Measurements from ENCODE around the gene TAS2R7. TPM values are rescaled to one million over a fixed set of nuclear protein-coding genes. Genes with fewer than 3 reads are reported as not detected.

TAS2R7 gene
- total RNA-seq, 1 experiment from 2014 or later = not detected

GRCh38 chr12:10759657-10760056, 42.8 kb downstream of the TAS2R7 start:
- Histone ChIP-seq H3F3A (ENCODE audit: low read length, unreplicated experiment) (no peaks in the 10 kb centered on the region), H3K9me3 (ENCODE audit: low read length) (no peaks in the 10 kb centered on the region), H3K36me3 (ENCODE audit: low read depth, low read length) (no peaks in the 10 kb centered on the region), H3K79me2 (ENCODE audit: low read length) (no peaks in the 10 kb centered on the region), H3K27me3 (ENCODE audit: low read length) (peaks cover 5% of the 10 kb centered on the region; the same call in 1 of the 2 replicates), H3K9me2 (replicated peaks; ENCODE audit: low read length) (no peaks in the 10 kb centered on the region), H3K4me2 (ENCODE audit: low read length) (no peak overlapping the region), H3K4me3 (ENCODE audit: low read length) (no peak overlapping the region), H2AFZ (ENCODE audit: low read length) (no peak overlapping the region), H3K27ac (ENCODE audit: low read length) (no peak overlapping the region), H3K9ac (ENCODE audit: low read length) (no peak overlapping the region), H3K4me1 (ENCODE audit: insufficient read depth, low read length) (no peaks in the 10 kb centered on the region), H4K20me1 (ENCODE audit: low read length) (no peaks in the 10 kb centered on the region)
- POLR2A ChIA-PET (ENCODE audit: unreplicated experiment) = no interaction called here
- CTCF ChIA-PET = no interaction called here
- no peak for ATAC-seq
- TF ChIP-seq CTCF (conservative IDR thresholded peaks at IDR 0.05; ENCODE audit: low read depth, low read length) (no peak), EZH2phosphoT487 (IDR thresholded peaks at IDR 0.05; ENCODE audit: borderline replicate concordance, low read length) (no peak), EZH2 (IDR thresholded peaks at IDR 0.05; ENCODE audit: low read length, unreplicated experiment) (no peak)
- DNase-seq = no peak
- intact Hi-C loops (cut with micrococcal nuclease) = no loop called here
- no TSS peak for BruUV-seq (replicated peaks)

GRCh38 chr12:10756194-10756593, 46.2 kb downstream of the TAS2R7 start:
- no peaks in the 10 kb centered on the region for H4K20me1 ChIP-seq (ENCODE audit: low read length)
- CTCF ChIA-PET = no interaction called here
- no TSS peak for BruUV-seq (replicated peaks)
- peaks cover 9% of the 10 kb centered on the region for H3K4me1 ChIP-seq (ENCODE audit: insufficient read depth, low read length)
- no peak for TF ChIP-seq CTCF (conservative IDR thresholded peaks at IDR 0.05; ENCODE audit: low read depth, low read length)
- TF ChIP-seq EZH2 (IDR thresholded peaks at IDR 0.05; ENCODE audit: low read length, unreplicated experiment) = no peak
- TF ChIP-seq EZH2phosphoT487 (IDR thresholded peaks at IDR 0.05; ENCODE audit: borderline replicate concordance, low read length) = no peak
- intact Hi-C loops (cut with micrococcal nuclease) = no loop called here
- H3F3A ChIP-seq (ENCODE audit: low read length, unreplicated experiment) = no peaks in the 10 kb centered on the region
- ATAC-seq (no peak), DNase-seq (no peak)
- no peak overlapping the region for H2AFZ ChIP-seq (ENCODE audit: low read length)
- H3K27me3 ChIP-seq (ENCODE audit: low read length) = peaks cover 5% of the 10 kb centered on the region; the same call in 1 of the 2 replicates
- no peak overlapping the region for H3K27ac ChIP-seq (ENCODE audit: low read length)
- no peaks in the 10 kb centered on the region for H3K79me2 ChIP-seq (ENCODE audit: low read length)
- H3K9ac ChIP-seq (ENCODE audit: low read length) = no peak overlapping the region
- H3K9me3 ChIP-seq (ENCODE audit: low read length) = no peaks in the 10 kb centered on the region
- no peaks in the 10 kb centered on the region for H3K36me3 ChIP-seq (ENCODE audit: low read depth, low read length)
- no peak overlapping the region for H3K4me3 ChIP-seq (ENCODE audit: low read length)
- no peaks in the 10 kb centered on the region for H3K9me2 ChIP-seq (replicated peaks; ENCODE audit: low read length)
- no peak overlapping the region for H3K4me2 ChIP-seq (ENCODE audit: low read length)
- POLR2A ChIA-PET (ENCODE audit: unreplicated experiment) = no interaction called here

GRCh38 chr12:10753059-10753458, 49.4 kb downstream of the TAS2R7 start:
- no peaks in the 10 kb centered on the region for H3K9me3 ChIP-seq (ENCODE audit: low read length)
- no TSS peak for BruUV-seq (replicated peaks)
- no peak for TF ChIP-seq EZH2 (IDR thresholded peaks at IDR 0.05; ENCODE audit: low read length, unreplicated experiment)
- no peak for TF ChIP-seq CTCF (conservative IDR thresholded peaks at IDR 0.05; ENCODE audit: low read depth, low read length)
- no peak for TF ChIP-seq EZH2phosphoT487 (IDR thresholded peaks at IDR 0.05; ENCODE audit: borderline replicate concordance, low read length)
- H2AFZ ChIP-seq (ENCODE audit: low read length) = no peak overlapping the region
- peaks cover 14% of the 10 kb centered on the region for H3K4me1 ChIP-seq (ENCODE audit: insufficient read depth, low read length)
- H4K20me1 ChIP-seq (ENCODE audit: low read length) = no peaks in the 10 kb centered on the region
- no peaks in the 10 kb centered on the region for H3K27me3 ChIP-seq (ENCODE audit: low read length)
- H3K36me3 ChIP-seq (ENCODE audit: low read depth, low read length) = no peaks in the 10 kb centered on the region
- intact Hi-C loops (cut with micrococcal nuclease) = loop anchor here (5.0 kb wide), 1 partner anchor 136 kb away; no protein-coding TSS in a partner anchor
- H3K9me2 ChIP-seq (replicated peaks; ENCODE audit: low read length) = no peaks in the 10 kb centered on the region
- no peak overlapping the region for H3K4me3 ChIP-seq (ENCODE audit: low read length)
- peak overlapping the region; percentile 19; the same call in 1 of the 2 replicates for H3K4me2 ChIP-seq (ENCODE audit: low read length)
- DNase-seq (peak; percentile 56), ATAC-seq (peak; percentile 67)
- no peak overlapping the region for H3K9ac ChIP-seq (ENCODE audit: low read length)
- no peak overlapping the region for H3K27ac ChIP-seq (ENCODE audit: low read length)
- no peaks in the 10 kb centered on the region for H3F3A ChIP-seq (ENCODE audit: low read length, unreplicated experiment)
- CTCF ChIA-PET = no interaction called here
- POLR2A ChIA-PET (ENCODE audit: unreplicated experiment) = no interaction called here
- no peaks in the 10 kb centered on the region for H3K79me2 ChIP-seq (ENCODE audit: low read length)

Other genes with a start within 250 kb of the TAS2R7 start
- 25.6 and 36.8 TPM in 2 replicates for gene MAGOHB, start 189.0 kb downstream of the TAS2R7 start, total RNA-seq (2014; rRNA removed)
- 4.3 and 8.6 TPM in 2 replicates for gene STYK1, start 128.6 kb downstream of the TAS2R7 start, total RNA-seq (2014; rRNA removed)
- 85.9 and 104 TPM in 2 replicates for gene YBX3, start 79.3 kb downstream of the TAS2R7 start, total RNA-seq (2014; rRNA removed)
- gene TAS2R8, start 4.7 kb upstream of the TAS2R7 start, total RNA-seq (2014; rRNA removed) = not detected in 2 replicates
- not detected in 2 replicates for gene TAS2R9, start 7.5 kb upstream of the TAS2R7 start, total RNA-seq (2014; rRNA removed)
- 0.44 and 0.58 TPM in 2 replicates for gene TAS2R10, start 23.7 kb upstream of the TAS2R7 start, total RNA-seq (2014; rRNA removed)
- gene PRR4, start 46.8 kb upstream of the TAS2R7 start, total RNA-seq (2014; rRNA removed) = 3.5 and 9.3 TPM in 2 replicates
- gene PRH1, start 81.6 kb upstream of the TAS2R7 start, total RNA-seq (2014; rRNA removed) = 5.7 and 9.5 TPM in 2 replicates
- gene TAS2R13, start 106.9 kb upstream of the TAS2R7 start, total RNA-seq (2014; rRNA removed) = 0.11 and 0.86 TPM in 2 replicates
- gene PRH2, start 126.6 kb upstream of the TAS2R7 start, total RNA-seq (2014; rRNA removed) = not detected in 2 replicates
- 1.6 and 1.8 TPM in 2 replicates for gene TAS2R14, start 136.6 kb upstream of the TAS2R7 start, total RNA-seq (2014; rRNA removed)
- gene TAS2R50, start 184.3 kb upstream of the TAS2R7 start, total RNA-seq (2014; rRNA removed) = 0.29 and 1.5 TPM in 2 replicates
- gene TAS2R20, start 195.7 kb upstream of the TAS2R7 start, total RNA-seq (2014; rRNA removed) = 0.11 and 0.46 TPM in 2 replicates
- gene TAS2R19, start 220.0 kb upstream of the TAS2R7 start, total RNA-seq (2014; rRNA removed) = not detected in 2 replicates
- gene TAS2R31, start 228.8 kb upstream of the TAS2R7 start, total RNA-seq (2014; rRNA removed) = 0.55 and 0.75 TPM in 2 replicates